UCSD-AML1 (cell line): ENCODE measurements around the gene SLC9A9.

Experiments used
- DNase-seq: peaks from one replicate; lab custom pipeline; 2025; ENCODE audit not compliant: unreplicated experiment; lab: John Stamatoyannopoulos, UW

The SLC9A9 gene

GRCh38 chr3:143334231-143334630, 514.0 kb downstream of the SLC9A9 start:
- no peak for DNase-seq

- no peak for DNase-seq
These were observed 514.9 kb downstream of the SLC9A9 start for GRCh38 chr3:143333367-143333766.

GRCh38 chr3:143332026-143332425, 516.2 kb downstream of the SLC9A9 start:
- no peak for DNase-seq

- DNase-seq: no peak
These were observed 516.9 kb downstream of the SLC9A9 start for GRCh38 chr3:143331350-143331749.

GRCh38 chr3:143330296-143330868, 517.9 kb downstream of the SLC9A9 start:
- DNase-seq: no peak

GRCh38 chr3:143329567-143330211, 518.6 kb downstream of the SLC9A9 start:
- no peak for DNase-seq

GRCh38 chr3:143328451-143328850, 519.8 kb downstream of the SLC9A9 start:
- DNase-seq: no peak

- DNase-seq: no peak
These were observed 521.1 kb downstream of the SLC9A9 start for GRCh38 chr3:143326983-143327778.

GRCh38 chr3:143321058-143321769, 527.1 kb downstream of the SLC9A9 start:
- DNase-seq: no peak

- no peak for DNase-seq
These were observed 532.5 kb downstream of the SLC9A9 start for GRCh38 chr3:143315766-143316165.

GRCh38 chr3:143314251-143315093, 533.8 kb downstream of the SLC9A9 start:
- no peak for DNase-seq

GRCh38 chr3:143313893-143314188, 534.4 kb downstream of the SLC9A9 start:
- DNase-seq: no peak

GRCh38 chr3:143313025-143313892, 535.0 kb downstream of the SLC9A9 start:
- no peak for DNase-seq

- no peak for DNase-seq
These were observed 537.2 kb downstream of the SLC9A9 start for GRCh38 chr3:143311096-143311495.

GRCh38 chr3:143309705-143310104, 538.6 kb downstream of the SLC9A9 start:
- DNase-seq: no peak

GRCh38 chr3:143307613-143308183, 540.6 kb downstream of the SLC9A9 start:
- DNase-seq: no peak

- DNase-seq: no peak
These were observed 541.9 kb downstream of the SLC9A9 start for GRCh38 chr3:143306407-143306806.

- DNase-seq: peak; percentile 41
These were observed 545.6 kb downstream of the SLC9A9 start for GRCh38 chr3:143302638-143303171.
